HFF-Myc (cell line): ENCODE results near the gene HPD.

Experiments used
- DNase-seq: peaks from one replicate; pipeline ENCODE4 v3.0.0-alpha.2; 2011; ENCODE audit warnings: low read depth; ENCODE audit errors: extremely low read depth
- H3K4me3 ChIP-seq: replicated peaks from 2 replicates; pipeline ENCODE4 v1.5.1; 2011; ENCODE audit warnings: low read depth, mild to moderate bottlenecking, control low read depth, low read length
- TF ChIP-seq, protein P1 (sequence below): IDR thresholded peaks from 2 replicates; pipeline ENCODE4 v1.5.1; 2012; ENCODE audit warnings: mild to moderate bottlenecking, low read depth, low read length, control low read depth; ENCODE audit errors: missing control alignments

Gene HPD

DNA sequence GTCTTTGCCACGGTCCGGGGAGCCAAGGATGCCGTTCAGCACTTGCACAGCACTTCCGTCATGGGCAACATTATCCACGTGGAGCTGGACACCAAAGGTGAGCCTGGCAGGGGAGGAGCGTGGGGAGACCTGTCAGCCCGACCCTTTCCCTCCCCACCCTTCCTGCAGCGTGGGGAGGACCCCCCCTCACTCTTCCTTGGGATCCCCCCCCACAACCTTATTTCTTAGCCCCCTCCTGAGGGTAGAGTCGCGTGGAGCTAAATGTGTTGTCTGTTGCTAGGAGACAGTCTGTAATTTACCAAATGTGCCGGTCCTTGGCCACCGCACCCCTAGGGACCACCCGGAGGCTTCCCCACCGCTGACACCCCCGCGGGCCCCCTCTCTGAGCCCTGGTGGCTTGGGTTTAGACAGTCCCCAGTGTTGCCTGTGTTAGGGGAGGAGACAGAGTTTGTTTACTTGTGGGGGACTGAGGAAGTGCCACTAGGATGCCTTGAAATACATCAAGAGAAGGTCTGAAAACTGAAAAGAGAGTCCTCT lies 52.6 kb downstream of the HPD start:
- no peak for DNase-seq
- TF ChIP-seq, protein P1, sequence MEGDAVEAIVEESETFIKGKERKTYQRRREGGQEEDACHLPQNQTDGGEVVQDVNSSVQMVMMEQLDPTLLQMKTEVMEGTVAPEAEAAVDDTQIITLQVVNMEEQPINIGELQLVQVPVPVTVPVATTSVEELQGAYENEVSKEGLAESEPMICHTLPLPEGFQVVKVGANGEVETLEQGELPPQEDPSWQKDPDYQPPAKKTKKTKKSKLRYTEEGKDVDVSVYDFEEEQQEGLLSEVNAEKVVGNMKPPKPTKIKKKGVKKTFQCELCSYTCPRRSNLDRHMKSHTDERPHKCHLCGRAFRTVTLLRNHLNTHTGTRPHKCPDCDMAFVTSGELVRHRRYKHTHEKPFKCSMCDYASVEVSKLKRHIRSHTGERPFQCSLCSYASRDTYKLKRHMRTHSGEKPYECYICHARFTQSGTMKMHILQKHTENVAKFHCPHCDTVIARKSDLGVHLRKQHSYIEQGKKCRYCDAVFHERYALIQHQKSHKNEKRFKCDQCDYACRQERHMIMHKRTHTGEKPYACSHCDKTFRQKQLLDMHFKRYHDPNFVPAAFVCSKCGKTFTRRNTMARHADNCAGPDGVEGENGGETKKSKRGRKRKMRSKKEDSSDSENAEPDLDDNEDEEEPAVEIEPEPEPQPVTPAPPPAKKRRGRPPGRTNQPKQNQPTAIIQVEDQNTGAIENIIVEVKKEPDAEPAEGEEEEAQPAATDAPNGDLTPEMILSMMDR: no peak
- peak overlapping the region; percentile 63 for H3K4me3 ChIP-seq

DNA sequence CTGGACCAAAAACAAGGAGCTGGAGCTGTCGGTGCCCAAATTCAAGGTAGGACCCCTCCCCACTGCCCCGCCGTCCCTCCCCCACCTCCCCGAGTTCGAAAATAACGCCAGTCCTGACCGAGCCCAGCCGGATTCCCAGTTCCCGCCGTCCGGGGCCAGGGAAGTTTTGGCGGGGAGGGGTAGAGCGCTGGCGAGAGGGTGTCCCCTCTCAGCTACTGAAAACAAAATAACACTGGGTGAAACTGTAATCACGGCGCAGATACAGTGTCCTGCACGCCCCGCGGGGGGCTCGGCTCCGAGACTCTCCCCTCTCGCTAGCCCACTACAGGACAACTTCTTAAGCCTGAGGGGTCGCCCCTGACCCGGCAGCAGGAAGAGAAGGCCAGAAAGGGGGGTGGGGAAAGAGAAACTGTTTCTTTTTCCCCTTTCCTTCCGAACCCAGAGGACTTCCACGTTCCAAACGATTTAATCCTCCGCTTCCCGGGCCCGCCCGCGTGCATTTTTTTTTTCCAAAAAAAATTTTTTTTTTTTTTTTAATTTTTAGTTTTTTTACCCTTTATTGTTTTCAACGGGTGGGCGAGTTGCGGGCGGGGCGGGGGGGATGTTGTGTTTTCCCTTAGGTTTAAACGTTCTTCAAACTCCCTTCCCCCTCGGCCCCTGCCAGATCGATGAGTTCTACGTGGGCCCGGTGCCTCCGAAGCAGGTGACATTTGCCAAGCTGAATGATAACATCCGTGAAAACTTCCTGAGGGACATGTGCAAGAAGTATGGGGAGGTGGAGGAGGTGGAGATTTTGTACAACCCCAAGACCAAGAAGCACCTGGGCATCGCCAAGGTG lies 53.3 kb downstream of the HPD start:
- peak overlapping the region; percentile 63 for H3K4me3 ChIP-seq
- TF ChIP-seq, protein P1: no peak
- no peak for DNase-seq

DNA sequence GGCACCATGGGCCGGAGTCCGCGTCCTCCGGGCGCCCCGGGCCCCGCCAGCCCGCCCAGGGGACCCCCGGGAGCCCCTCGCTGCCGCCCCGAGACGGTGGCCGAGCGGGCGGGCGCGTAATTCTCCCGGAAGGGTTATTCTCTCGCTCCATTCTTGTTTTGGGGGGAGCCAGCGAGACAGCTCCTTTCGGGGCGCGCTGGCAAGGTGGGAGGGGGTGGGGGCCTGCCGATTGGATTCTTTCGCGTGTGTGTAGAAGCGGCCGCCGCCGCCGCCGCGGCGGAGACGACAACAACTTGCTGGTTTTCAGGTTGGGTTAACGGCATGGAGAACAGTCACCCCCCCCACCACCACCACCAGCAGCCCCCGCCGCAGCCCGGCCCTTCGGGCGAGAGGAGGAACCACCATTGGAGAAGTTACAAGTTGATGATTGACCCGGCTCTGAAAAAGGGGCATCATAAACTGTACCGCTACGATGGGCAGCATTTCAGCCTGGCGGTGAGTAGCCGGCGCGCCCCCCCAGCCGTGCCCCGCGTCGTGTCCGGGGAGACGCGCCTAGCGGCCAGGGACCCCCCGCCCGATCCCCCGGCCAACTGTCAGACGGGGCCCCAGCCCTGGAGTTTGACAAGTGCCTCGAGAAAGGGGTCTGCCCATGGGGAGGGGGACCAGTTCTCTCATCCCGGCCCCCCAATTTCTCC lies 54.1 kb downstream of the HPD start:
- TF ChIP-seq, protein P1: no peak
- H3K4me3 ChIP-seq: peak overlapping the region; percentile 63
- no peak for DNase-seq

DNA sequence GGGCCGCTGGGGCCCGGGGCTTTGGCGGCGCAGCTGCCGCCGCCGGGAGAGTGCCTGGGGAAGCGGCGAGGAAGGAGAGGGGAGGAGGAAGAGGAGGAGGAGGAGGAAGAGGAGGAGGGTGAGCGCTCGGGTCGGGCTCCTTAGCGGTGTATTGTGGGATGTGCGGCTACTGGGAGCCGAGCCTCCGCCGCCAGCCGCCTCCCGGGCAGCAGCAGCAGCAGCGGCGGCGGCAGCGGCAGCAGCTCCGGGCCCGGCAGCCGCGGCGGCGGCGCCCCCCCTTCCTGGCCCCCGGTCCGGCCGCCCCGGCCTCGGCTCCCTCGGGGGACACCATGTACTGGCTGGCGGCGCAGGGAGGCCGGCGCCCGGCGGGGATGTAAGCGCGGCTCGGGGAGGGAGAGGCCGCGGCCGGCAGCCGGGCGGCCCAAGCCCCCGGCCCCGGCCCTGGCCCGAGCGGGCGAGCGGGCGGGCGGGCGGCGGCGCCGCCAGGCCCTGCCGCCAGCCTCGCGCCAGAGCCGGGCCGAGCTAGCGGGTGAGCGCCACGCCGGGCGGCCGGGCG lies 54.7 kb downstream of the HPD start, which contains the start of gene SETD1B:
Gene SETD1B, plus strand, starts transcription at position 149 of the 556 bp plus-strand sequence. CDS start 729 bp downstream, outside the sequence.
- peak within 1 kb of the TSS; percentile 63 for H3K4me3 ChIP-seq
- no peak for DNase-seq

DNA sequence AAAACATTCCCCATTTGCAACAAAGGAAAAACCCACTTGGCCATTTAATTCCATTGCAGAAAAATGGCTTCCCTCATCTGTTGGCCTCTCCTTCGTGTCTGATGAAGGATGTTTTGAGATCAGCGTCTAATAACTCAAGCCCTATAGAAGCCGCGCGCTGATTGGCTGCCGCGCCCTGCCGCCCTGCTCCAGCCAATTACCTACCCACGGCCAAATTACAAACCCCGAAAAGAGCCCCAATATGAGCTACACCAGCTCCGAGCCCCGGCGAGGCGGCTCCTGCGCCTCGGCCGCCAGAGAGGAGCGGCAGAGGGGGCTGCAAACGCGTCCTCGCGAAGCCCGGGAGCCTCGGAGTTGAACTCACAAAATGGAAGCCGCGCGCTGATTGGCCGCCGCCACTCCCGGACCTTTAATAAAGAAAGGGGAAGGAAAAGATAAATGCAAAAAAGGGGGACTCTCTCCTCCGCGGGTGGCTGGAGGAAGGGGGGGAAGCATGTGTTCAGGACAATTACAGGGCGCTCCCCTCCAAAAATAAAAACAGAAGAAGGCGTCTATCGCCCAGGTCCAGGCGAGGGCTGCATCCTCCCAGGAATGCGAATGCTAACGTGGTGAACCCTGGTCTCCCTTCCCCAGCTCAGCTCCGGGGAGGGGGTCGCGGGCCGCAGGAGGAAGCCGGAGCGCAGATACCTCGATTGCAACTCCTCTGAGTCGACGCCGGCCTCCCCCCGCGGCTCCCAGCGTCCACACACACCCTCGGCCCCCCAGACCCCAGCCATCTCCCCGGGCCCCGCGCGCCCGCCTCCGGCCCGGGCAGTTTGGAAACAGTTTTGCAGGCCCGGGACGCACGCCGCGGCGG lies 55.6 kb downstream of the HPD start:
- DNase-seq: peak; percentile 95
- H3K4me3 ChIP-seq: peak overlapping the region; percentile 63
- TF ChIP-seq, protein P1: no peak

More for the DNA sequence above, 54.7 kb downstream of the HPD start, which contains the start of gene SETD1B:
- TF ChIP-seq, protein P1: no peak

DNA sequence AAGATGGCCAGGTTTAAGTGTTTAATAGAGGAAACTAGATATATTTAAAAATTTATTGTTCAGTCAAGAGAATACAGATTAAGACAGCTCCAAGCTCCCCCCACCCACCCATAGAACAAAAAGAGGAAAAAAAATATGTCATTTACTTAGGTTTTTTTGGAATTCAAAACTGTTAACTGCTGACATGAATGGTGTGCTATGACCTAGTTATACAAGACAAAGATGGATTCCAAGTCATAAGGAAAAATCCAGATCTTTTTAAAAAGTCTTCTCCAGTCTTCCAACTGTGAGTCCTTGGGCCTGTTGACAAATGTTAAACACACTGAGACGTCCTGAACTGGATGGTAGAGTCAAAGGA lies 56.2 kb downstream of the HPD start:
- DNase-seq: no peak

More for the DNA sequence above, 56.2 kb downstream of the HPD start:
- TF ChIP-seq, protein P1: no peak
- H3K4me3 ChIP-seq: peak overlapping the region; percentile 63
